Astrocyte (in vitro differentiated cells and primary cell): ENCODE measurements around the gene CYLD.

ENCODE experiments used
- CTCF ChIP-seq: IDR thresholded peaks from 2 replicates; pipeline ENCODE4 v1.5.1; 2011; ENCODE audit warnings: low read depth, mild to moderate bottlenecking, inconsistent platforms, low read length, moderate library complexity; ENCODE audit not compliant: insufficient read depth
- EZH2 ChIP-seq: IDR thresholded peaks from 2 replicates; pipeline ENCODE4 v1.6.1; 2012; ENCODE audit warnings: mild to moderate bottlenecking, low read length, inconsistent platforms; ENCODE audit not compliant: insufficient read depth

DNA sequence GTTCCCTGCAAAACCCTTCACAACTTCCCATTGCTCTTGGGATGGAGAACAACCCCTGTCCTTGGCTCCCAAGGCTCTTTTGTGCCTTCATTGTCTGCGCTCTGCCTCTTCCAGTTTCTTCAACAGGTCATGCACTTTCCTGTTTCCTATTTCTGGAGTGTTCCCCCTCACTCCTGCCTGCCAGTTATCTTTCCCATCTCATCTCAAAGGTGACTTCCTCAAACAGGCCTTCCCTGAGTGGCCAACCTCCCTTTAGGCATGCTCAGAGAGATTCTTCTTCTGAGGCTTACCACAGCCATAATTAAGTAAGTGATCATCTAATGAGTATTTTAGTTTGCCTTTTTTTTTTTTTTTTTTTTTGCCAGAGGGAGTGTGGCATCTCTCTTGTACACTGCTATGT, 2.9 kb upstream of the CYLD start:
- TF ChIP-seq CTCF (no peak), EZH2 (no peak)
